B cell (primary cell): ENCODE results near the gene NOL4. TPM values are rescaled to one million over a fixed set of nuclear protein-coding genes. Genes with fewer than 3 reads are reported as not detected.

ENCODE experiments used
- ATAC-seq: fragments of 200-7000 bp; cut with Tn5 transposase; one replicate; pipeline ENCODE4 v1.10.0; 2021; ENCODE audit warnings: low read depth, mild to moderate bottlenecking, moderate number of reproducible peaks, moderate library complexity
- CTCF ChIA-PET: fragments of 350-600 bp; sonication (Branson Sonifier 250); formaldehyde crosslinking; loops from one replicate; lab custom pipeline; 2021; ENCODE audit warnings: antibody characterized with exemption, inconsistent platforms; lab: Charles Lee
- POLR2A ChIA-PET: fragments of 350-600 bp; sonication (Branson Sonifier 250); formaldehyde crosslinking; loops from one replicate; lab custom pipeline; 2021; ENCODE audit warnings: antibody characterized with exemption; lab: Charles Lee
- DNase-seq: peaks from one replicate; pipeline ENCODE4 v3.0.0; 2013
- H2AFZ ChIP-seq: 2 replicates; pipeline ENCODE4 v1.6.1; 2012; ENCODE audit warnings: mild to moderate bottlenecking, low read depth, low read length; ENCODE audit not compliant: insufficient read depth, poor library complexity, severe bottlenecking
- H3K27ac ChIP-seq, 2 donors: 1 replicate in 1 of 2; 2 replicates in 1 of 2; pipeline ENCODE4 v1.5.1; 2012 to 2013; ENCODE audit warnings: low read length in 2 of 2, mild to moderate bottlenecking in 2 of 2, moderate library complexity in 1 of 2
- H3K27me3 ChIP-seq, 4 experiments: fragments of 200-600 bp in 1 of 4; sonication (generic) in 1 of 4; replicated peaks in 1 of 4; 1 replicate in 2 of 4; 2 replicates in 2 of 4; pipeline versions ENCODE4 v1.6.1 to v1.7.0; 2013 to 2016; ENCODE audit warnings: low read length in 3 of 4, mild to moderate bottlenecking in 2 of 4, mixed read lengths in 1 of 4, moderate library complexity in 1 of 4; ENCODE audit not compliant: insufficient read depth in 4 of 4, control insufficient read depth in 3 of 4; ENCODE audit errors: control extremely low read depth in 1 of 4
- H3K36me3 ChIP-seq, 2 experiments: replicated peaks in 1 of 2; 1 replicate in 1 of 2; 2 replicates in 1 of 2; pipeline versions ENCODE4 v1.6.1 to v1.7.1; 2013; ENCODE audit warnings: low read length in 1 of 2; ENCODE audit not compliant: insufficient read depth in 2 of 2, control insufficient read depth in 1 of 2; ENCODE audit errors: control extremely low read depth in 1 of 2, extremely low read depth in 1 of 2
- H3K4me1 ChIP-seq, 2 donors: fragments of 200-600 bp in 1 of 2; sonication (generic) in 1 of 2; 1 replicate in 1 of 2; 2 replicates in 1 of 2; pipeline versions ENCODE4 v1.5.1 to v1.6.1; 2013 to 2017; ENCODE audit warnings: low read length in 2 of 2; ENCODE audit not compliant: control insufficient read depth in 2 of 2, insufficient read depth in 2 of 2
- H3K4me2 ChIP-seq: replicated peaks from 2 replicates; pipeline ENCODE3; 2012; ENCODE audit warnings: mild to moderate bottlenecking, low read depth, low read length; ENCODE audit not compliant: poor library complexity, severe bottlenecking
- H3K4me3 ChIP-seq, 5 experiments: fragments of 200-600 bp in 1 of 5; sonication (generic) in 1 of 5; 1 replicate in 3 of 5; 2 replicates in 2 of 5; pipeline versions ENCODE4 v1.5.1 to v1.7.0; 2011 to 2016; ENCODE audit warnings: low read length in 4 of 5, mild to moderate bottlenecking in 4 of 5, low read depth in 2 of 5, control low read depth in 1 of 5, moderate library complexity in 1 of 5; ENCODE audit not compliant: insufficient read depth in 1 of 5; ENCODE audit errors: control extremely low read depth in 1 of 5, extremely low read depth in 1 of 5
- H3K79me2 ChIP-seq: fragments of 200-600 bp; sonication (generic); one replicate; pipeline ENCODE4 v1.6.0; 2016; ENCODE audit warnings: low read length; ENCODE audit not compliant: control insufficient read depth, insufficient read depth
- H3K9ac ChIP-seq: fragments of 200-600 bp; sonication (generic); 2 replicates; pipeline ENCODE4 v1.6.1; 2017; ENCODE audit warnings: mild to moderate bottlenecking, low read length, moderate library complexity
- H3K9me3 ChIP-seq, 3 donors: one replicate each; pipeline versions ENCODE4 v1.6.1 to v1.7.1; 2013; ENCODE audit warnings: low read length in 2 of 3; ENCODE audit not compliant: control insufficient read depth in 2 of 3, insufficient read depth in 1 of 3; ENCODE audit errors: control extremely low read depth in 1 of 3
- H4K20me1 ChIP-seq: 2 replicates; pipeline ENCODE4 v1.6.0; 2012; ENCODE audit warnings: mild to moderate bottlenecking, low read length; ENCODE audit not compliant: insufficient read depth, control insufficient read depth, poor library complexity, severe bottlenecking
- H3K27ac Mint-ChIP-seq: one replicate; pipeline ENCODE4 v1.8.0; 2021; ENCODE audit warnings: mixed read lengths
- H3K27me3 Mint-ChIP-seq: one replicate; pipeline ENCODE4 v1.8.0; 2021; ENCODE audit warnings: mixed read lengths
- H3K4me1 Mint-ChIP-seq: one replicate; pipeline ENCODE4 v1.8.0; 2021; ENCODE audit warnings: mixed read lengths
- H3K4me3 Mint-ChIP-seq: one replicate; pipeline ENCODE4 v1.8.0; 2021; ENCODE audit warnings: mixed read lengths
- H3K9me3 Mint-ChIP-seq: one replicate; pipeline ENCODE4 v1.8.0; 2022; ENCODE audit warnings: mixed read lengths; ENCODE audit not compliant: insufficient read depth
- EZH2 ChIP-seq: IDR thresholded peaks from 2 replicates; pipeline ENCODE4 v1.6.1; 2012; ENCODE audit warnings: borderline replicate concordance, low read depth, mild to moderate bottlenecking, moderate library complexity, low read length; ENCODE audit not compliant: insufficient read depth, poor library complexity, severe bottlenecking
- WGBS: methylation state at CpG from one replicate; pipeline ENCODE4 v1.1.5; 2013; ENCODE audit warnings: missing lambda C conversion rate; ENCODE audit not compliant: insufficient coverage; 5-methylcytosine and 5-hydroxymethylcytosine counted together
- intact Hi-C: fragments of 100-400 bp; cut with micrococcal nuclease; formaldehyde crosslinking; loops from one replicate; pipeline ENCODE4 v1.10.0; 2022
- polyA plus RNA-seq: library from polyadenylated mRNA; depleted of rRNA; stranded (reverse); fragments of >200 nt; gene quantifications from 2 replicates; pipeline ENCODE4 v1.2.3, GENCODE V29; 2012
- total RNA-seq, 2 donors: library from RNA; stranded (reverse); fragments of 120-200 nt in 1 of 2; gene quantifications; 1 replicate in 1 of 2; 2 replicates in 1 of 2; pipeline versions ENCODE4 v1.2.3 to v1.2.4, GENCODE V29; 2013 to 2022
- TF ChIP-seq, protein P1 (sequence below): fragments of 200-600 bp; IDR thresholded peaks from one replicate; pipeline ENCODE4 v1.8.0; 2022; ENCODE audit warnings: antibody characterized with exemption, mild to moderate bottlenecking

Gene NOL4
- total and polyA plus RNA-seq, 2 donors (not counting 1 experiment from before 2014, with no cell fraction given) = not detected

DNA sequence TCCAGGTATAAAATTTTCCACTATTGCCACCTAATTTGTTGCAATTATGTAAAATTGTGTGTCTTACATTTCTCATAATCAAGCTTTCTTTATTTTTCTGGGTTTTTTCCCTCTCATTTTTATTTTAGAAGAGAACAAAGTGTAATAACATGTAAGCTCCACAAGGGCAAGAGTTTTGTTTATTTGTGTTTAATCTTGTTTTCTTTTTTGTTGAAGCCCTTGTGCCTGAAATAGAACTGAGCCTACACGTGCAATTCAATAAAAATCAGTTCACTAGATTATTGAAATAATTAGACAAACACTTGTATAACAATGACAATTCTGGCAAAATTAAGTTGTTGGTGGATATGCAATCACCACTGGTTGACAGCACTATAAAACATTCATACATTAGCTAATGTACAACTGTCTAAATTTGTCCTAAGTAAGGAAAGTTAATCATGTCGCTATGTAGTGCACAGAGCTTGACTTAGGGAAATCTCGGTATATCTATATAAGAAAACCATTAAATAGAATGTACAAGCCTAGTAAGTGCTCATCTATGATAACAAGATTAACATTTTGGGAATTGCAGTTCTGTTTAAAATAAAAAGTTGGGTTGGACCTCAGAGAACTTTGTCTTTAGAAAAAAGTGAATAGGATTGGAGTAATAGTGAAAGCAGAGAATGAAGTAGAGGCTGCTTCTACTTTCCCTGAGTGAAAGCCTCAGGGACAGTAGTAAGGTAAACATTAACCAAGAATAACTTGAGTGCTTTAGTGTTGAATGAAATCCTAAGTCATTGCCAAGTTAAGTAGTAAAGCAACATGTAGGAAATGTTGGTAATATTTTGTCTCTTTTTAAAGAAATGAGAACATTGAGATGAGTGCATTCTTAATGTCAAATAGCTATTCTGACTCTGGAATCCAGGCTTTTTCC, 37.4 kb upstream of the NOL4 start:
- Mint-ChIP-seq H3K27me3 (no peaks in the 10 kb centered on the region), H3K27ac (no peak overlapping the region), H3K9me3 (peaks cover 14% of the 10 kb centered on the region), H3K4me1 (no peaks in the 10 kb centered on the region), H3K4me3 (no peak overlapping the region)
- peaks cover 0 to 8% (median 0%) of the 10 kb centered on the region in 3 donors for H3K9me3 ChIP-seq
- no peaks in the 10 kb centered on the region for H3K4me1 ChIP-seq
- H3K4me3 ChIP-seq = no peak overlapping the region
- intact Hi-C loops = no loop called here
- H3K27ac ChIP-seq = no peak overlapping the region
- no peaks in the 10 kb centered on the region for H4K20me1 ChIP-seq
- H2AFZ ChIP-seq = no peak overlapping the region
- H3K4me2 ChIP-seq = no peak overlapping the region
- H3K27me3 ChIP-seq = no peaks in the 10 kb centered on the region
- no CpG with 5 or more reads among the region's 3 CpGs for WGBS
- no peaks in the 10 kb centered on the region for H3K36me3 ChIP-seq
- no peak for TF ChIP-seq EZH2
- TF ChIP-seq, protein P1, sequence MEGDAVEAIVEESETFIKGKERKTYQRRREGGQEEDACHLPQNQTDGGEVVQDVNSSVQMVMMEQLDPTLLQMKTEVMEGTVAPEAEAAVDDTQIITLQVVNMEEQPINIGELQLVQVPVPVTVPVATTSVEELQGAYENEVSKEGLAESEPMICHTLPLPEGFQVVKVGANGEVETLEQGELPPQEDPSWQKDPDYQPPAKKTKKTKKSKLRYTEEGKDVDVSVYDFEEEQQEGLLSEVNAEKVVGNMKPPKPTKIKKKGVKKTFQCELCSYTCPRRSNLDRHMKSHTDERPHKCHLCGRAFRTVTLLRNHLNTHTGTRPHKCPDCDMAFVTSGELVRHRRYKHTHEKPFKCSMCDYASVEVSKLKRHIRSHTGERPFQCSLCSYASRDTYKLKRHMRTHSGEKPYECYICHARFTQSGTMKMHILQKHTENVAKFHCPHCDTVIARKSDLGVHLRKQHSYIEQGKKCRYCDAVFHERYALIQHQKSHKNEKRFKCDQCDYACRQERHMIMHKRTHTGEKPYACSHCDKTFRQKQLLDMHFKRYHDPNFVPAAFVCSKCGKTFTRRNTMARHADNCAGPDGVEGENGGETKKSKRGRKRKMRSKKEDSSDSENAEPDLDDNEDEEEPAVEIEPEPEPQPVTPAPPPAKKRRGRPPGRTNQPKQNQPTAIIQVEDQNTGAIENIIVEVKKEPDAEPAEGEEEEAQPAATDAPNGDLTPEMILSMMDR = no peak
- no peak overlapping the region for H3K9ac ChIP-seq
- DNase-seq = no peak
- H3K79me2 ChIP-seq = no peaks in the 10 kb centered on the region
- ChIA-PET POLR2A (no interaction called here), CTCF (no interaction called here)
- ATAC-seq = no peak

DNA sequence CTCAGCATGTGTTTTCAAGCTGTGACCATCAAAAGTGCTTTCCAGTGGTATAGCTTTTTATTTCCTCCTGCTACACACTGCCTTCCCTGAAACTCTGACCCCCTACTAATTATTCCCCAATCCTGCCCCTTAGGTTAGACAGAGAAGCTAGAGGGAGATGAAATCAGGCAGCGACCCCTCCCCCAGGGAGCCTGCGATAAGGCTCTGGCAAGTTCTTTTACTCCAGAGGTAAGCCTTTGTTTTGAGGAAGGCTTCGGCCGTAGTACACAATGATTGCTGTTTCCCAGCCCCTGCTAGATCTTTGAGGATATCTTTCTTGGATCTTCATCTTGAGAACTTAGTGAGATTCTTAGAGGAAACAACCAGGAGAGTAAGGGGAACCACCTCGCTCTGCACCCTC, 33.5 kb upstream of the NOL4 start:
- ATAC-seq = no peak
- H3K4me1 ChIP-seq = no peaks in the 10 kb centered on the region
- peaks cover 7% of the 10 kb centered on the region for H3K9me3 Mint-ChIP-seq
- no peaks in the 10 kb centered on the region for H4K20me1 ChIP-seq
- no peak overlapping the region for H3K27ac Mint-ChIP-seq
- POLR2A ChIA-PET = no interaction called here
- no peak for DNase-seq
- no peaks in the 10 kb centered on the region for H3K4me1 Mint-ChIP-seq
- no peaks in the 10 kb centered on the region for H3K27me3 Mint-ChIP-seq
- H3K4me2 ChIP-seq = no peak overlapping the region
- H3K79me2 ChIP-seq = no peaks in the 10 kb centered on the region
- WGBS = 53% methylated on average over 4 of the region's 5 CpGs
- TF ChIP-seq EZH2 = no peak
- TF ChIP-seq, protein P1 = no peak
- no peak overlapping the region for H3K27ac ChIP-seq
- CTCF ChIA-PET = no interaction called here
- H3K9me3 ChIP-seq = no peaks in the 10 kb centered on the region
- H3K4me3 ChIP-seq = no peak overlapping the region
- H3K9ac ChIP-seq = no peak overlapping the region
- no peaks in the 10 kb centered on the region for H3K27me3 ChIP-seq
- H2AFZ ChIP-seq = no peak overlapping the region
- H3K4me3 Mint-ChIP-seq = no peak overlapping the region
- intact Hi-C loops = no loop called here
- no peaks in the 10 kb centered on the region for H3K36me3 ChIP-seq
